HG03039 (cell line): ENCODE measurements around the gene ZFP90.
A peak's percentile ranks its signal among the peaks of the same experiment; 100 is the strongest.
"Not testable (repeated sequence)": the region's sequence is repeated elsewhere in the genome, so short reads cannot be mapped to it uniquely, and the experiment has no call there.

Experiments
- ATAC-seq: cut with Tn5 transposase; IDR thresholded peaks from one replicate; pipeline ENCODE4 v1.9.1; 2021; ENCODE audit warnings: mild to moderate bottlenecking, moderate library complexity; ENCODE audit not compliant: unreplicated experiment

Gene ZFP90

DNA sequence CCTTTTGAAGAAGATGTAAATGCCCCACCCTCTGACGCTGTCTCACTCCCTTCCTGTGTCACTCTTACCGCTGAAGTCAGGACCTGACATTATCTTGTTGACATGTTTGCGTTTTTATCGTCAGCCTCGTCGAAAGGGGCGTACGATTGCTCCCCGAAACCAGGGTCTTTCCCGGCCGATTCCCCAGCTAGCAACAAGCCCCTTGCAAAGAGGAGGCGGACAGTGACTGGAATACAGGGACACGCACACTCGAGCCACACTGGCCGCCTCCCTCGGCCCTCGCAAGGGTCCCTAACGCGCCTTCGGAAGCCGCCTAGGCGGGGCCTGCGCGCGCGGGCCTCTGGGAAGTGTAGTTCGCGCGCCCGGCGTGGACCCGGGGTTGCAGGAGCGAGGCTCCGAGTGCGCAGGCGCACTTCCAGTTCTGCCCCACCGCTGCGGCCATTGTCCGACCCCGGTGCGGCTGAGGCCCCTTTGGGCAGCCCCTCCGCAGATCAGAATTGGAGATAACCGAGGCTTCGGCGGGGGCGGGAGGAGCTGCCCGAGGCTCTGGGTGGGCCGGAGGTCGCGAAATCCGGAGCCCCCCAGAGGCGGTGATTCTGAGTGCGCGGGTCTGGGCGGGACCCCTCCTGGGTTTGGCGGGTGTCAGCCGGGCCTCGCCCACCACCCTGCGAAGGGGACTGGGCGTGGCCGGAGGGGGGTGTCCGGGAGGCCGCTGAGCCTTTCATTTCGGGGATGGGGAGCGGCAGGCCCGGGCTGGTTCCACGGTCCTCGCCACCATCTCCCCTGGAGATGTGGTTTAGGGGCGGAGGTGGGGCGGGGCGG is at the start of gene ZFP90:
ZFP90 (plus strand) TSS at position 412 of the 822 bp plus-strand sequence. CDS start 502 bp downstream, outside the sequence.
- ATAC-seq = peak; percentile 82

- ATAC-seq = no peak
These were observed 48.7 kb upstream of the ZFP90 start for GRCh38 chr16:68490358-68490757.

DNA sequence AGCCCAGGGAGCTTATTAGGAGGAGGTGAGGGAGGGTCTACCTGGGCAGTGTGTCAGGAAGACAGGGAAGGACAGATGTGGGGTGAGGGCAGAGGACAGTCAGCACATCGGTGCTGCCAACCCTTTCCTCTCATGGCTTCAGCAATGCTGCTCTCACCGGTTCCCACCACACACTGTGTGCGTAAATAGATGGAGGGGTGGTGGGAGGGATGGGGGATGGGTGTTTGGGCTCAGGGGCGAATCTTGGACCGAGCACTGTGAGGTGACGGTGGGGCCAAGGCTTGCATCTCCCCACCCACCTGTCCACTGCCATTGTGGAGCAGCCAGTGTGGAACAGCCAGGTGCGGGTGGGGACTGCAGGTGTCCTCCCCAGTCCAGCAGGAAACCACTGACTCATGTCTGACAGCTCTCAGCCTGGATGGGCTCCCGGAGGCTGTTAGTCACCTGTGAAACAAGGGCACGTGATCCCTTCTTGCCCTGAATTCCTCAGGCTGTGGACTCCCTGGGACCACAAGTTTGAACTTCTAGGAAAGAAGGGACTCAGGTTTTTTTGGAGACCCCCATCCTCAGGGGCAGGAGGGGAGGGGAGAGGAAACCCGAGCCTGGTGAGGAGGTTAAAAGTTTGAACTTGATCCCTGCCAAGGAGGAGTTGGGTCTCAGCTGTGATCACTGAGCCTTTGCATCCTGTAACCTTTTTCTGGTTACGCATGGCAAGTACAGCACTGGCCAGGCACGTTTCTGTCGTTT is 48.1 kb upstream of the ZFP90 start:
- no peak for ATAC-seq

DNA sequence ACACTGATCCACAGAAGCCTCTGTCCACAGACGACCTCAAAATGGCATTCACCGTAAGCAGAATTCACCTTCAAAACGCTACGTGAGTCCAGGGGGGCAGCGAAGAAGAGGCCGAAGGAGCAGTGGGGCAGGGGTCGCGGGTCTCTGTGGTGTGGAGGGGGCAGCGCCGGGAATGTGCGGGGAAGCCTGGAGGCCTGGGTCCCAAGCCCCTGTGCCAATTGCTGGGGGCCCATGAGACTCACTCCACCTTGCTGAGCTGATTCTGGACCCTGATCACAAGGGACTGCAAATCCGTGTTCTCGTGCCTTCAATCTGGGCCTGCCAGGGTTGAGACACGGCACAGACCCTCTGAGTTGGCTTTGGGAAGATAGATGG is 47.5 kb upstream of the ZFP90 start:
- no peak for ATAC-seq

- ATAC-seq = no peak
These were observed 46.9 kb upstream of the ZFP90 start for GRCh38 chr16:68492151-68492542.

DNA sequence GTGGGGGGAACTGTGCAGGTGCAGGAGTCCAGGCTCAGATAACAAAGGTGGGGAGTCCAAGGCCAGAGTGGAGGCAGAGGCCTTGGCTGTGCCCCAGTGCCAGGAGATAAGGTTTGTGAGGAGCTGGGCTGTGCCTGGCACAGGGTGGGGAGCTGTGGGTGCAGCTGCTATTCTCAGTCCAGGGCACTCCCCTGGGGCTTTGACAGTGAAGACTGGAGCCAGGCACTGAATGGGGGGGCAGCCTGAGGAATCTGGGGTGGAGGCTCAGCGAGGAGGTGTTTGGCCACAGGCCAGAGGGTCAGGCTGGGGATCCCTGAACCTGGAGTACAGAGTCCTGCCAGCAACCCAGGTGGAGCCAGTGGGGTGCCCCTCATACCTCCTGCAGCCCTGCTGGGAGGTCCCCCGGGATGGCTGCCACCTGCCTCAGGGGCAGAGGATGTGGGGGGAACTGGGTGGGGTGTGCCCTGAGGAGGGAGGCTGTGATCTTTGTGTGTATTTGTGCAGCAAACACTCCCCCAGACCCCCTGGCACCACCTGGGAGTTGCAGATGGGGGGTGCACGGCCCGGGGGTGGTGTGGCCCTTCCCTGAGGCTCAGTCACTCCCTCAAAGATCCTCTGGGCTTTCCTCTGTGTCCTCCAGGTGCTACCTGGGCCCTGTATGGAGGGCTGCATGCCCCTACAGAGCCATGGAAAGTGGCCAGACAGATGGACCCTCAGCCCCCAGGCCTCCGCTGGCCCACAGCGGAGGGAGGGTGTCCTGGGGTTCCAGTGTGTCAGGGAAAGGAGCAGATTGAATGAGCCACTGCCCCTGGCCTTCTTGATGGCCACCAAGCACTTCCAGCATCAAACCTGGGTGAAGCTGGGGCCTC is 46.3 kb upstream of the ZFP90 start:
- ATAC-seq = no peak

- no peak for ATAC-seq
These were observed 45.5 kb upstream of the ZFP90 start for GRCh38 chr16:68493412-68494070.

DNA sequence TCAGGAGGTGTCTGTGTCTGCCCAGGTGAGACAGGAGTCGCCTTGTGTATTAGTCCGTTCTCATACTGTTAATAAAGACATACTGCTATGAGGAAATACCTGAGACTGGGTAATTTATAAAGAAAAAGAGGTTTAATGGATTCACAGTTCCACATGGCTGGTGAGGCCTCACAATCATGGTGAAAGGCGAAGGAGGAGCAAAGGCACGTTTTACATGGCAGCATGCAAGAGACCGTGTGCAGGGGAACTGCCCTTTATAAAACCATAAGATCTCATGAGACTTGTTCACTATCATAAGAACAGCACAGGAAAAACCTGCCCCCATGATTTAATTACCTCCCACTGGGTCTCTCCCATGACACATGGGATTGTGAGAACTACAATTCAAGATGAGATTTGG is 44.8 kb upstream of the ZFP90 start:
- ATAC-seq = not testable (repeated sequence)

DNA sequence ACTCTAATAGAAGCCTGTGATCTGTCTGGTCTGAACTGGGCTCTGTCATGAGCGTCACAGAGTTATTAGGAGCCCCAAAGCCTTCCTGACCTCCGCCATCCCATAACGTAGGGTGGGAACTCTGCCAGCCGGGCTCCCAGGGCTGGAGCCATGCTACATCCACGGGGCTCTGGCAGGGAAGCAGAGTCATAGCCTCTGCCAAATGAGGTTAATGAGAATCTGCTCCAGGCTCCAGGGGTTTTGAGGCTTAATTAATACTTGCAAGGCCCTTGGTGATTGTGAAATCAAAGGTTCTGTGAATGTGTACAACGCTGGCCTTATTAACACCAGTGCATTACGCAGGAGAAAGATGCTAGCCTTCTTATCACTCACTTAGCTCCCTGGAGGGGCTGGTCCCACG is 42.4 kb upstream of the ZFP90 start:
- no peak for ATAC-seq

DNA sequence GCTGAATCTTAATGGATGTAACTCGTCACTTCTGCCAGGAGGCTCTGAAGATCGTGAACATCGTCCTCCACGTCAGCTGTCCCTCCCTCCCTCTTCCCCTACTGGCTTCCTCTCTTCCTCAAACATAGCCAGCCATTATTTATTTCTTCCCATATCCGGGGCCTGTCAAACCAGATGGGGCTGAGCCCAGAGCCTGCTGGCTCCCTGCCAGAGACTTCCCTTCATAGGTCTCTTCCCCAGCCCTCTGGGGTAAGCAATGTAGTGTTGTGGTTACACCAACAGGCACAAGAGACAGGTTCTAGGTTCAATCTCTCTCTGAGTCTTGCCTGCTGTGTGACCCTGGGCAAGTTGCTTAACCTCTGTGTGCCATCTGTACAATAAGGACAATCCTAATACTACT is 40.1 kb upstream of the ZFP90 start:
- ATAC-seq = no peak

DNA sequence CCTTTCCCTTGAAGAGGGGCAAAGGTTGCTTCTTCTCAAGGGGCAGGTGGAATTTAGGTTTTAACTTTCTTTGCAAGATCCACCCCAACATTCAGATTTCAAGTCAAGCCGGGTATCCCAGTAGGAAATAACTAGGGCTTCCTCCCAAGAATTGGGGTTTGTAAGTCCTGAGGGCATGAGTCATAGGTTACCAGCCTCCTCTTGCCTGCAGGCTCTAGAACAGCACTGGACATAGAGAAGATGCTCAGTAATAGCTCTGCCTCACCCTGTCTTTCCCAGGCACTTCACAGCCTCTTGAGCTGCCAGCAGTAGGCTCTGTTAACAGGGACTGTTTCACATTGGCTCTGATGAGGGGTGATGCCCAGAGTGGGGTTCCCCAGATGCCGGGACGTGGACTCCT is 35.8 kb upstream of the ZFP90 start:
- no peak for ATAC-seq

- ATAC-seq = no peak
These were observed 35.0 kb upstream of the ZFP90 start for GRCh38 chr16:68504066-68504465.

GRCh38 chr16:68506331-68507053 is 32.6 kb upstream of the ZFP90 start:
- no peak for ATAC-seq

DNA sequence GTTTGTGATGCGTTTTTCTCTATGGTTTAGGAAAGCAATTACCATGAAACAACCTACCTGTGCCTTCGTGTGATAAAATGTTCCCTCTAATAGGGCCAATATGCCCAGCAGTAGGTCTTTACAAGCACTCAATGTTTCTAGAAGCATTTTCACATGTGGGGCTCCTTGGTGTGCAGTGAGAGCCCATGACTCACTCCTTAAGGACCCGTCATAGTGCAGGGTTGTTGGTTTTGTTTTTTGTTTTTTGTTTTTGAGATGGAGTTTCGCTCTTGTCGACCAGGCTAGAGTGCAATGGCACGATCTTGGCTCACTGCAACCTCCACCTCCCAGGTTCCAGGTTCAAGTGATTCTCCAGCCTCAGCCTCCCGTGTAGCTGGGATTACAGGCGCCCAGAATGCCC is 31.1 kb upstream of the ZFP90 start:
- ATAC-seq = no peak

DNA sequence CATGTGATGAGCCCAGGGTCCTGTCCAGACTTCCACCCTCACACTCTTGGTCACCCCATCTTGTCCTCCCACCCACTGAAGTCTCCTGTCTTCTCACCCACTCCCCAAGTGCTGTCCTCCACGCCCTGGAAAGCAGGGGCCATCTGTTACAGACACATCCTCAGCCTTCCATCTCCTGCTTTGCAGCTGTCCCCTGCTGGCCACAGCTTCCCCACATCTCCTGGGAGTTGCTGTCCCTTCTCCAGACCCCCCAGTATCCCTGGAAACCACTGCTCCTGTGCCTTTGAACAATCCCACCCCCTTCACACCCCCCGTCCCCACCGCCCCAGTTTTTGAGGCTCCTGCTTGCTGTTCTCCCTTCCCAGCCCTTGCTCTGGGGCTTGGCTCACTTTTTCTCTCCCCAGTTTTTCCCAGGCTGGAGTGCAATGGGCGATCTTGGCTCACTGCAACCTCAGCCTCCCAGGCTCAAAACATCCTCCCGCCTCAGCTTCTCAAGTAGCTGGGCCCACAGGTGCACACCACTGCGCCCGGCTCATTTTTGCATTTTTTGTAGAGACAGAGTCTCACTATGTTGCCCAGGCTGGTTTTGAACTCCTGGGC is 30.4 kb upstream of the ZFP90 start:
- ATAC-seq = no peak

- ATAC-seq = no peak
These were observed 29.7 kb upstream of the ZFP90 start for GRCh38 chr16:68509381-68509780.

GRCh38 chr16:68510775-68511174 is 28.3 kb upstream of the ZFP90 start:
- no peak for ATAC-seq

- ATAC-seq = no peak
These were observed 26.9 kb upstream of the ZFP90 start for GRCh38 chr16:68512183-68512582.

DNA sequence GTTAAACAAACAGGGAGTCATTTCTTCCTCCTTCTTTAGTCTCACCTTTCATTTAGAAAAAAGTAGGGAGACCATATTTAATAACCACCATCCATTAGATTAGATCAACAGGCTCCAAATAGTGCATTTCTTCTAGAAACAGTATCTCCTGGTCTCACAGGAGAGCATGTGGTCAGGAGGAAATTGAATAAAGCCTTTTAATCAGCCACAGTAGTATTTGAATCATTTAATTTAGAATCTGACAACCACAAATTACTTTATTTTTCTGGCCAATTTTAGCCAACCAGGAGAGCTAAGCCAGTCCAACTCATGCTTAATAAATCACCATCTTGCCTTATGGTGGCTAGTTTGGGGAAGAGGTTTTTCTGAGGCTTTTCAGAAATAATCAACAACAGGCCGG is 26.3 kb upstream of the ZFP90 start:
- no peak for ATAC-seq

DNA sequence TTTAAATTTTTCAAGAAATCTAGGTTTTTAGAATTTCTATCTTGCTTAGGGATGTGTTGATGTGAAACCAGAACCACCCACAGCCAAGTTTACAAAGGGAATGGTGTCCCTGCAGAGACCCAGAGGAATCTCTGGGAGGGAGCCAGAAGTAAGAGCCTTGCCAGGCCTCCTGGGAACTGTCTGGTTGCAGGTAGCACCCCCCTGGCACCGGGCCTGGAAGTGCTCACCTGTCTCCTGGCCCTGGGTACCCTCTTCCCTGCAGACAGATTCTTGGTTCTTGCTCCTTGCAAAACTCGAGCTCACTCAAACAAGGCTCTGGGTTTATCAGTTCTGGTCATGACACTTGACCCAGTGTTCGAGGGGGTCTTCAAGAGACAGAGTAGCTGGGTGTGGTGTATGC is 24.6 kb upstream of the ZFP90 start:
- no peak for ATAC-seq
